Stimulated activated CD4-positive, alpha-beta T cell treated with anti-CD3 and anti-CD28 coated beads, Interleukin-2, amount 100 ng/mL, for 48 hours (primary cell): Measurements from ENCODE around the gene CDKAL1.
"Not testable (repeated sequence)": the region's sequence is repeated elsewhere in the genome, so short reads cannot be mapped to it uniquely, and the experiment has no call there.

ENCODE experiments used
- DNase-seq, 2 donors: peaks; one replicate each; pipeline ENCODE4 v3.0.0-alpha.2; 2020

The CDKAL1 gene

GRCh38 chr6:20751293-20751935 lies 217.2 kb downstream of the CDKAL1 start:
- DNase-seq = no peak

GRCh38 chr6:20755631-20756030 lies 221.4 kb downstream of the CDKAL1 start:
- no peak for DNase-seq

GRCh38 chr6:20756584-20757147 lies 222.4 kb downstream of the CDKAL1 start:
- DNase-seq = not testable (repeated sequence)

- DNase-seq = no peak
Measured at GRCh38 chr6:20757761-20758160, 223.5 kb downstream of the CDKAL1 start.

- DNase-seq = no peak
Measured at GRCh38 chr6:20763296-20763695, 229.0 kb downstream of the CDKAL1 start.

GRCh38 chr6:20769631-20770030 lies 235.4 kb downstream of the CDKAL1 start:
- DNase-seq = no peak

GRCh38 chr6:20770773-20771172 lies 236.5 kb downstream of the CDKAL1 start:
- DNase-seq = no peak

GRCh38 chr6:20771409-20771808 lies 237.2 kb downstream of the CDKAL1 start:
- DNase-seq = no peak

- no peak for DNase-seq
Measured at GRCh38 chr6:20773822-20774221, 239.6 kb downstream of the CDKAL1 start.

GRCh38 chr6:20775981-20776380 lies 241.7 kb downstream of the CDKAL1 start:
- DNase-seq = no peak

- no peak for DNase-seq
Measured at GRCh38 chr6:20777801-20778200, 243.5 kb downstream of the CDKAL1 start.

GRCh38 chr6:20778459-20778858 lies 244.2 kb downstream of the CDKAL1 start:
- DNase-seq = no peak

- no peak for DNase-seq
Measured at GRCh38 chr6:20778912-20779311, 244.7 kb downstream of the CDKAL1 start.

GRCh38 chr6:20789162-20789561 lies 254.9 kb downstream of the CDKAL1 start:
- no peak for DNase-seq

GRCh38 chr6:20790032-20790791 lies 256.0 kb downstream of the CDKAL1 start:
- no peak for DNase-seq

- no peak for DNase-seq
Measured at GRCh38 chr6:20791074-20791473, 256.8 kb downstream of the CDKAL1 start.

- no peak for DNase-seq
Measured at GRCh38 chr6:20791944-20792343, 257.7 kb downstream of the CDKAL1 start.

- no peak for DNase-seq
Measured at GRCh38 chr6:20793174-20793573, 258.9 kb downstream of the CDKAL1 start.

- DNase-seq = no peak
Measured at GRCh38 chr6:20797597-20797996, 263.3 kb downstream of the CDKAL1 start.

- DNase-seq = no peak
Measured at GRCh38 chr6:20800229-20800628, 266.0 kb downstream of the CDKAL1 start.

- no peak for DNase-seq
Measured at GRCh38 chr6:20800653-20801052, 266.4 kb downstream of the CDKAL1 start.

- DNase-seq = no peak
Measured at GRCh38 chr6:20801595-20801994, 267.3 kb downstream of the CDKAL1 start.

GRCh38 chr6:20802596-20802995 lies 268.3 kb downstream of the CDKAL1 start:
- no peak for DNase-seq

GRCh38 chr6:20805021-20805420 lies 270.8 kb downstream of the CDKAL1 start:
- no peak for DNase-seq
